MCF 10A (cell line): Measurements from ENCODE around the gene CYP51A1. TPM values are rescaled to one million over a fixed set of nuclear protein-coding genes. Genes with fewer than 3 reads are reported as not detected.

Experiments used
- BruUV-seq: library from RNA; stranded (reverse); fragments of 400-500 nt; replicated peaks from 2 replicates; lab custom pipeline; 2021; lab: Mats Ljungman, UMichigan
- CTCF ChIA-PET: fragments of 300-600 bp; sonication (Branson Sonifier 250); formaldehyde crosslinking; extraction: SDS; loops from one replicate; lab custom pipeline; 2021; ENCODE audit warnings: antibody characterized with exemption, inconsistent platforms; lab: Yijun Ruan, JAX
- POLR2A ChIA-PET: fragments of 300-600, 350-650 bp; sonication (Branson Sonifier 250); formaldehyde crosslinking; extraction: SDS; loops from one replicate; lab custom pipeline; 2020; ENCODE audit warnings: antibody characterized with exemption, inconsistent platforms; lab: Yijun Ruan, JAX
- DNase-seq: peaks from one replicate; pipeline ENCODE4 v3.0.0-alpha.2; 2018; ENCODE audit not compliant: unreplicated experiment
- H3K27ac Mint-ChIP-seq: one replicate; pipeline ENCODE4 v1.8.0; 2022; ENCODE audit warnings: mild to moderate bottlenecking, low read depth, mixed read lengths; ENCODE audit not compliant: unreplicated experiment
- H3K27me3 Mint-ChIP-seq: one replicate; pipeline ENCODE4 v1.8.0; 2022; ENCODE audit warnings: mixed read lengths; ENCODE audit not compliant: insufficient read depth, unreplicated experiment
- H3K36me3 Mint-ChIP-seq: one replicate; pipeline ENCODE4 v1.8.0; 2022; ENCODE audit warnings: mild to moderate bottlenecking, moderate library complexity, mixed read lengths; ENCODE audit not compliant: insufficient read depth, unreplicated experiment
- H3K4me1 Mint-ChIP-seq: one replicate; pipeline ENCODE4 v1.8.0; 2022; ENCODE audit warnings: mixed read lengths; ENCODE audit not compliant: insufficient read depth, unreplicated experiment
- H3K4me3 Mint-ChIP-seq: one replicate; pipeline ENCODE4 v1.8.0; 2022; ENCODE audit warnings: mild to moderate bottlenecking, moderate library complexity, mixed read lengths; ENCODE audit not compliant: unreplicated experiment
- H3K9me3 Mint-ChIP-seq: one replicate; pipeline ENCODE4 v1.8.0; 2022; ENCODE audit warnings: mixed read lengths; ENCODE audit not compliant: unreplicated experiment
- CTCF ChIP-seq: fragments of 200-600 bp; IDR thresholded peaks from one replicate; pipeline ENCODE4 v1.8.0; 2022; ENCODE audit warnings: antibody characterized with exemption, mild to moderate bottlenecking; ENCODE audit not compliant: unreplicated experiment
- intact Hi-C: fragments of 100-400 bp; cut with micrococcal nuclease; formaldehyde crosslinking; loops from 2 replicates; pipeline ENCODE4 v1.14.1; 2022
- total RNA-seq: library from RNA; stranded (reverse); gene quantifications from 2 replicates; pipeline ENCODE4 v1.2.3, GENCODE V29; 2022

Gene CYP51A1
- total RNA-seq, 1 experiment from 2014 or later: 148 TPM

- peaks cover 25% of the 10 kb centered on the region for H3K36me3 Mint-ChIP-seq
- H3K9me3 Mint-ChIP-seq: no peaks in the 10 kb centered on the region
- no peak for DNase-seq
- no peaks in the 10 kb centered on the region for H3K4me1 Mint-ChIP-seq
- H3K27me3 Mint-ChIP-seq: no peaks in the 10 kb centered on the region
- TF ChIP-seq CTCF: no peak
- H3K27ac Mint-ChIP-seq: no peak overlapping the region
- ChIA-PET POLR2A (interaction anchor here (0.6 to 3.1 kb wide), 9 partner anchors 10 to 373 kb away, joined by 3 to 16 read pairs (median 4); partner anchors contain the start of genes ANKIB1, CYP51A1, GATAD1 and KRIT1), CTCF (interaction anchor here (0.5 to 1.4 kb wide), 4 partner anchors 27 to 993 kb away, joined by 3 read pairs; no protein-coding TSS in a partner anchor)
- H3K4me3 Mint-ChIP-seq: no peak overlapping the region
- BruUV-seq: no TSS peak
- intact Hi-C loops: no loop called here
These were observed 58.7 kb downstream of the CYP51A1 start for GRCh38 chr7:92075455-92076158.

GRCh38 chr7:92072708-92073107 is 61.6 kb downstream of the CYP51A1 start:
- DNase-seq: no peak
- TF ChIP-seq CTCF: no peak
- Mint-ChIP-seq H3K36me3 (peaks cover 47% of the 10 kb centered on the region), H3K9me3 (no peaks in the 10 kb centered on the region), H3K4me1 (no peaks in the 10 kb centered on the region), H3K27ac (no peak overlapping the region), H3K27me3 (no peaks in the 10 kb centered on the region), H3K4me3 (no peak overlapping the region)
- CTCF ChIA-PET: interaction anchor here (0.5 to 1.3 kb wide), 3 partner anchors 120 to 693 kb away, joined by 3 to 4 read pairs (median 3); no protein-coding TSS in a partner anchor
- POLR2A ChIA-PET: interaction anchor here (0.6 to 2.0 kb wide), 2 partner anchors 16 to 365 kb away, joined by 3 to 7 read pairs; no protein-coding TSS in a partner anchor
- intact Hi-C loops: no loop called here
- BruUV-seq: no TSS peak

- Mint-ChIP-seq H3K27ac (no peak overlapping the region), H3K9me3 (no peaks in the 10 kb centered on the region), H3K4me1 (no peaks in the 10 kb centered on the region), H3K27me3 (no peaks in the 10 kb centered on the region), H3K36me3 (peaks cover 47% of the 10 kb centered on the region), H3K4me3 (no peak overlapping the region)
- DNase-seq: no peak
- TF ChIP-seq CTCF: no peak
- no TSS peak for BruUV-seq
- ChIA-PET POLR2A (interaction anchor here (2.0 kb wide), 1 partner anchor 15 kb away, joined by 7 read pairs; no protein-coding TSS in a partner anchor), CTCF (interaction anchor here (1.3 kb wide), 1 partner anchor 242 kb away, joined by 3 read pairs; no protein-coding TSS in a partner anchor)
- intact Hi-C loops: no loop called here
These were observed 62.2 kb downstream of the CYP51A1 start for GRCh38 chr7:92072121-92072520.

GRCh38 chr7:92071032-92071431 is 63.2 kb downstream of the CYP51A1 start:
- CTCF ChIA-PET: interaction anchor here (0.7 to 1.7 kb wide), 2 partner anchors 10 to 30 kb away, joined by 4 to 5 read pairs; no protein-coding TSS in a partner anchor
- intact Hi-C loops: no loop called here
- no peak for DNase-seq
- Mint-ChIP-seq H3K27ac (no peak overlapping the region), H3K9me3 (no peaks in the 10 kb centered on the region), H3K27me3 (no peaks in the 10 kb centered on the region), H3K4me1 (no peaks in the 10 kb centered on the region), H3K36me3 (peaks cover 55% of the 10 kb centered on the region), H3K4me3 (no peak overlapping the region)
- no TSS peak for BruUV-seq
- POLR2A ChIA-PET: no interaction called here
- TF ChIP-seq CTCF: no peak
